Cardiac septum (tissue), 1 donor: ENCODE results near the gene PDZD4. TPM values are rescaled to one million over a fixed set of nuclear protein-coding genes. Genes with fewer than 3 reads are reported as not detected.

ENCODE experiments used
- DNase-seq: peaks from one replicate; pipeline ENCODE4 v3.0.0-alpha.2; 2020; ENCODE audit warnings: low spot score
- intact Hi-C: fragments of 100-400 bp; cut with DNase I; formaldehyde crosslinking; loops from one replicate; pipeline ENCODE4 v1.14.0; 2022
- total RNA-seq: library from RNA; stranded (reverse); fragmentation: NEBNext Ultra II Directional; extraction: Animal tissue kit (Norgen Biotek cat#: 25700); gene quantifications from one replicate; pipeline ENCODE4 v1.2.1, GENCODE V29; 2021
- donor health status: DM: no; HTN: no; CAD: no.

The PDZD4 gene
- total RNA-seq, 1 donor from 2014 or later = 4.1 TPM

DNA sequence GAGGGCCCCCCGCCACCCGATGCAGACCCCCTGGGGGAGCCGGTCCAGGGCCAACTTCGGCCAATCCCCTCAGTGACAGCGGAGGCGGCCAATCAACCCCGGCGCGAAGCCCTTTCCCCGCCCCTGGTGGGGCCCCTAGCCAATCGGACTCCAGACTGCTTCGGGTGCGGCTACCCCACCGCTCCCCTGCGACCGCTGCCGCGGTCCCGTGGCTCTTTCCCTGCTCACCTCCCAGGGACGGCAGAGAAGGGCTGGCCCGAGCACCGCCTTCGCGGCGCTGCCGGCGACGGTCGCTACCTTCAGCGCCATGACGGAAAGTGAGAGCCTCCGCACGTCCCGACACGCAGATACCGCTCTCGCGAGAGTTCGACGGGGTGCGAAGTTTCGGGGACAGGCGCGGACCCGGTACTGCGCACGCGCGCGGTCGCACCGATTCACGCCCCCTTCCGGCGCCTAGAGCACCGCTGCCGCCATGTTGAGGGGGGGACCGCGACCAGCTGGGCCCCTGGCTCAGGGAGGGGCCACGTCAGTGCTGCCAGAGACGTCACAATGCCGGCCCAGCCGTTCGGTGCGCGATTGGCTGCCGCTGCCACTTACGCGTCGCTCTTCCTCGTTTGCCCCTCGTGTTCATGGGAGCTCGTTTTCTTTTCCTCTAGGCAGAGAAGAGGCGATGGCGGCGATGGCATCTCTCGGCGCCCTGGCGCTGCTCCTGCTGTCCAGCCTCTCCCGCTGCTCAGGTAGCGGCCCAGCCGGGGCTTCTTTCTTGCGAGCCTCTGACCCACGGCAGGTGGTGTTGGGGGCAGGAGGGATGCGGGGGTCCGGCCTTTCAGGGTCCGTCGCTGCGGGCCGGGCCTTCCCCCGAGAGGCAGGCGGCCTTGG is 36.1 kb downstream of the PDZD4 start, which contains the start of the genes IDH3G and SSR4:
Gene IDH3G (minus strand): TSS at position 358 of the 879 bp plus-strand sequence. CDS start 49 bp downstream, at position 309.
Gene SSR4 (plus strand): TSS at position 651 of the 879 bp plus-strand sequence. CDS start 20 bp downstream, at position 671.
- intact Hi-C loops = loop anchor here (1.0 kb wide), 1 partner anchor 134 kb away; no protein-coding TSS in a partner anchor
- peak; percentile 96 for DNase-seq

DNA sequence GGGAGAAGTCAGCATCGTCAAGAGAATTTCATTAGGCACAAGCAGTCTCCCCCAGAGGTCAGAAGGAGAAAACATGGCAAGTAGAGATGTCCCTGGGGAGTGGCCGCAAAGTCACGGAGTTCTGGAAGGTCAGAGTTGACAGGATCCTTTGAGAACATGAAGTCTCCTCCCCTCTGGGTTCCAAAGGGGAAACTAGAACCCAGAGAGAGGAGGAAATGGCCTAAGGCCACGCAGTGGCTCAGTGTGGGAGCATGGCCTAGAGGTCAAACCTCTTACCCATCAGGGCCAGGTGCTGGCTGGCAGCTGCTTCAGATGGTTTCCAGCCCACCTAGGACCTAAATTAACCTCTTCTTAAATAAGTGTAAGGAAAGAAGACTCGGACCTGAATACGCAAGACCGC is 37.1 kb downstream of the PDZD4 start:
- no peak for DNase-seq
- intact Hi-C loops = no loop called here

- no peak for DNase-seq
- intact Hi-C loops = no loop called here
These were observed 38.0 kb downstream of the PDZD4 start for GRCh38 chrX:153792368-153792767.

DNA sequence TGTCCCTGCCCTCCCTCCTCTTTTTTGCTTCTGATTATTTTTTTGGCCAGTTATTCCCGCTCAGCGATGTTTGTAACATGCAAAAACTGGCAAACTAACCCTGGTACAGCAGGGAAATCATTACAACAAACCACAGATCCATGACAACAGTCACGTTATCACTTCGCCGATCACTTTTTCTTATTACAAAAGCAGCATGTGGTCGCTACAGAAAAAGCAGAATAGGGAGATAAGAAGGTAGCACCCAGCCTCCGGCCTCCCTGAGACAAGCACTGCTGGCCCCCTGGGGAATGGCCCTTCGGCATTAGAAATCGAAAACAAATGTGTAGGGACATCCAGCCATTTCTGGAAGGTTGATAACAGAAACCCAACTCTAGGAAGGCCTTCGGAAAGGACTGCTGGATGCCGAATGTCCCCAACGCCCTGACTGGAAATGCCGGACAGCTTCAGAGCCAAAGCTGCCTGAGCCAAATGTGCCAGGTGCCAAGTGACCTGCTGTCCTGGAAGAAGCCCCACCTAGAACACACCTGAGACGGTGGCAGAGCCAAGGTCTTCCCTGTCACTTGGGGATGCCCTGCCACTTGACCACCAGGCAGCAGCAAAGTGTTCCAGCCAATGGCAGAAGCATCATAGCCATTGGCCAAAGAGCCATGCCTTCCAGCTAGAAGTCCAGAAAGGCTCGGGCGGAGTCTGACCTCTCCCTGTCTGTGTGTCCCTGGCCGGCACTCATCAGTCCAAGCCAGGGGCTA is 39.1 kb downstream of the PDZD4 start:
- intact Hi-C loops = no loop called here
- DNase-seq = no peak

- intact Hi-C loops = no loop called here
These were observed 40.7 kb downstream of the PDZD4 start for GRCh38 chrX:153789654-153790053.

DNA sequence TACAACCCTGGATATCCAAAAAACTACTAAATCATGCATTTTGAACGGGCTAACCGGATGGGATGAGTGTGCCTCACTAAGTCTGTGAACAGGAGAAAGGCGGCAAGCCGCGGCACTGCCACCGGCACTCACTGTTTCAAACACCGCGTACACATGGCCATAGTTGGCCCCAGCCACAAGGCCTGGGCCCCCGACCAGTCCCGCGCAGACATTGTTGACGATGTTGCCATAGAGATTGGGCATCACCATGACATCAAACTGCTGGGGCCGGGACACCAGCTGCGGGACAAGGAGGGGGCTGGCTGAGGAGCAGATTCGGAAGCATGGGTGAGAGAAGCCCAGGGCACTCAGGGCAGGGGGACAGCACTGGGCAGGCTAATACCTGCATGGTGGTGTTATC is 43.7 kb downstream of the PDZD4 start:
- intact Hi-C loops = no loop called here

More at GRCh38 chrX:153789654-153790053, 40.7 kb downstream of the PDZD4 start:
- no peak for DNase-seq

GRCh38 chrX:153784325-153784967 is 45.9 kb downstream of the PDZD4 start:
- intact Hi-C loops = no loop called here
- DNase-seq = no peak

More for the DNA sequence above, 43.7 kb downstream of the PDZD4 start:
- no peak for DNase-seq

DNA sequence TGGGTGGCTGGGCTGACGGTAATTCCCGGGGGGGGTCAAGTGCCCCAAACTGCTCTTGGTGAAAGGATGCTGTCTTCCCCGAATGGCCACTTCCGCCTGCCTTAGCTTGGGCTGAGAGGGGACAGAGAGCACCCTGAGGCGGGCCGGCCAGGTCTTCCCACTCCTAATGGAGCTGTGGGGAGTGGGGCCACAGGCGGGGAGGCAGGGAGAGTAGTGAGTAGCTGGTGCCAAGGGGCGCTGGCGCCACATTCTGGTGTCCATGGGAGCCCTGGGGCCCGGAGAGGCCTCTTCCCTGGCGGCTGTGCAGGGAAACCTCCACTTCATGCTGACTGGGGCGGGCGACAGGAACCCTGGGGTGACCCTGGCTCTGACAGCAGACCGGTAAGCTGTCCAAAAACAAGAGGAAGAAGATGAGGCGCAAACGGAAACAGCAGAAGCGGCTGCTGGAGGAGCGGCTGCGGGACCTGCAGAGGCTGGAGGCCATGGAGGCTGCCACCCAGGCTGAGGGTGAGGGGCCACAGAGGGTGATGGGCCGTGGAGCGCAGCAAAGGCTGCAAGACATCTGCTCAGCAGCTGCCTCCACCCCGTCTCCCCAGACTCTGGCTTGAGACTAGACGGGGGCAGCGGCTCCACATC is 46.8 kb downstream of the PDZD4 start:
- no peak for DNase-seq
- intact Hi-C loops = no loop called here

GRCh38 chrX:153782871-153783270 is 47.5 kb downstream of the PDZD4 start:
- DNase-seq = no peak
- intact Hi-C loops = no loop called here

GRCh38 chrX:153782313-153782712 is 48.0 kb downstream of the PDZD4 start:
- intact Hi-C loops = no loop called here
- DNase-seq = no peak

DNA sequence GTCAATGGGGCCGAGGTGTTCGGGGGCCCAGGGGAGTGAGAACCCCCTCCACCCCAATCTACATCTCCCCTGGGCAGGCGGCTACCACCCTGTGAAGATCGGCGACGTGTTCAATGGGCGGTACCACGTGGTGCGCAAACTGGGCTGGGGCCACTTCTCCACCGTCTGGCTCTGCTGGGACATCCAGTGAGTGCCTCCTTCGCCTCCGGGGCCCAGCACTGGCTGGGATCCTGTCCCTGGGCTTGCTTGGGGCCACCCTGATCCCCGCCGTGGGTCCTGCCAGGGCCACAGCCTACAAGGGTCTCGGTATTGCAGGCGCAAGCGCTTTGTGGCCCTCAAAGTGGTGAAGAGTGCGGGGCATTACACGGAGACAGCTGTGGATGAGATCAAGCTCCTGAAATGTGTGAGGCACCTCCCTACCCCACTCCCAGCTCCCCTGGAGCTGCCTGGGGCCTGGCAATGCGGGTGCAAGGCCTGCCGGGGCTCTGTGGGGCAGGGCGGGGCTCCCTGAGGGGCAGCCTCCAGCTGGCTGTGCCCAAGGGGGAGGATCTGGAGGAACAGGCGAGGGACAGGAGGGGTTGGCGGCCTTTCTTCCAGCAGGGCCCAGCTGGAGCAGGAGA is 48.8 kb downstream of the PDZD4 start:
- no peak for DNase-seq
- intact Hi-C loops = no loop called here

DNA sequence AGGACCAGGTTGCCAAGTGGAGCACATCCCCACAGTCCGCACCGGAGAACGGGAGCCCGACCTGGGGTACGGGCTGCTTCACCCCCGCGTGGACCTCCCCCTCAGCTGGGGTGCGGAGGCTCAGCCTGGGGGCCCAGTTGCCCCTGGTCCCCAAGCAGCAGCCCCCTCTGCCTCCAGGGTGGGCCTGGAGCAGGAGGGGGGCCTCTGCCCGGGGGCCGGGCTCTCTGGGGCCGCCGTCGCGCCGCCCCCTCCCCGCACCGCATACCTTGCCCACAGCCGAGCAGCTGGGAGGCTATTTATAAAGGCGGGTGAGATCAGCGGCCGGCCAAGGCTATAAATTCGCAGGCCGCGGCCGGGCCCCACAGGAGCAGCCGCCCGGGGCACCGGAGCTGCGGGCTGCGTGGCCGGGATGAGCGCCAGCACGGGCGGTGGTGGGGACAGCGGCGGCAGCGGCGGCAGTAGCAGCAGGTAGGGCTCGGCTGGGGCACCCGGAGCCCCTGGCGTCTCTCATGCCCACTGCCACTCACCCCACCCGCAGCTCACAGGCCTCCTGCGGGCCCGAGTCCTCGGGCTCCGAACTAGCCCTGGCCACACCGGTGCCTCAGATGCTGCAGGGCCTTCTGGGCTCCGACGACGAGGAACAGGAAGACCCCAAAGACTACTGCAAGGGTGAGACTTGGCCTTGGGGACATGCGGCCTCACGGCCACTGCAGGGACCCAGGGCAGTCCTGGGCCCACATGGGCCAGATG is 49.5 kb downstream of the PDZD4 start, which contains the start of gene SRPK3:
Gene SRPK3 (plus strand): TSS at position 364 of the 750 bp plus-strand sequence. CDS start 46 bp downstream, at position 410.
- intact Hi-C loops = no loop called here
- DNase-seq = no peak

- intact Hi-C loops = no loop called here
These were observed 50.3 kb downstream of the PDZD4 start for GRCh38 chrX:153779891-153780677.

DNA sequence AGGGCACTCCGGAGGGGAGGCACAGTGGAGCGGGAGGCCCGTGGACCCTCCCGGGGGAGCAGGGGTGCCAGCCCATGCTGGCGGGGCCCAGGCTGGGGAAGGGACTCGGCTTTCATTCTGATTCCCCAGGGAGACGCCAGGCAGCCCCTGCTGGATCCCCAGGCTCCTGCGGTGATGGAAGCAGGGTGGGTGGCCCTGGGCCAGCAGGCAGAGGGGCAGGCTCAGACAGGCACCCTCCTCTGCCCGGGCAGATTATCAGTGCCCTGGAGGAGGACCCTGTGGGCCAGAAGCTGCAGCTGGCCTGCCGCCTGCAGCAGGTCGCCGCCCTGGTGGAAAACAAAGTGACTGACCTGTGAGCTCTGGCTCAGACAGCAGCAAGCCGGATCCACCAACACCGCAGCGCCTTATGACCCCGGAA is 51.7 kb downstream of the PDZD4 start:
- intact Hi-C loops = no loop called here
- DNase-seq = no peak

More at GRCh38 chrX:153779891-153780677, 50.3 kb downstream of the PDZD4 start:
- DNase-seq = no peak

DNA sequence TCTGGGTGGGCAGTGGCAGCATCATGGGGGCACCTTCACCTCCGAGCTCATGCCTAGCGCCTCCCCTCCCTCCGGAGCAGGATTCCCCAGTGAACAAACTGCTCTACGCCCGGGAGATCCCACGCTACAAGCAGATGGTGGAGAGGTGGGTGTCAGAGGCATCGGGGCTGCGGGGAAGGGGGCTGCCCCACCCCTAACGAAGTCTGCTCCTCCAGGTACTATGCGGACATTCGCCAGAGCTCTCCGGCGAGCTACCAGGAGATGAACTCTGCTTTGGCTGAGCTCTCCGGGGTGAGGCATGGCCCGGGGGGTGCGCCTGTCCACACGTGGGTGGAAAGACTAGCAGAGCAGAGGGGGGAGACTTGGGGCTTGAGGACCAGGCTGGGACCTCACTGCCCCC is 52.2 kb downstream of the PDZD4 start:
- intact Hi-C loops = no loop called here

DNA sequence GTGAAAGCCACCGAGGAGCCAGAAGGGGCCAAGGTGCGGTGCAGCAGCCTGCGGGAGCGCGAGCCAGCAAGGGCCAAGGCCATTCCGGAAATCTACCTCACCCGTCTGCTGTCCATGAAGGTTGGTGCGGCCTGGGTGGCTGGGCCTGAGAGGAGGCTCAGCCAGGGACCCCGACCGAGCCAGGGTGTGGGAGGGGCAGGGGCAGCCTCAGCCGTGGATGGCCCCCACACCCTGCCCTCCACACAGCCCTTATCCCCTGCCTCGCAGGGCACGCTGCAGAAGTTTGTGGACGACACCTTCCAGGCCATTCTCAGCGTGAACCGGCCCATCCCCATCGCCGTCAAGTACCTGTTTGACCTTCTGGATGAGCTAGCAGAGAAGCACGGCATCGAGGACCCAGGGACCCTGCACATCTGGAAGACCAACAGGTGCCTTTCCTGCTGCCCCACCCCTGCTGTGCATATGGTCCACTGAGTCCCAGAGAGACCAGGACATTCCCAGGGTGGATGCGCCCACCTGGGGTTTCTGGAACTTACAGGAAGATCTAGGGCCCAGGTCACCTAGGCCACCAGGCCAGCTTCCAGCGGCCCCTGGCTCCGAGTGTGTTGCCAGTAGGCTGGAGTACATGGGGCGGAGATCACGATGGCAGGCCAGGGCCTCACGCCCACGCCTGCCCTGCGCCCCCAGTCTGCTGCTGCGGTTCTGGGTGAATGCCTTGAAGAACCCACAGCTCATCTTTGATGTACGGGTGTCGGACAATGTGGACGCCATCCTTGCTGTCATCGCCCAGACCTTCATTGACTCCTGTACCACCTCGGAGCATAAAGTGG is 52.9 kb downstream of the PDZD4 start:
- no peak for DNase-seq
- intact Hi-C loops = no loop called here

More for the DNA sequence above, 52.2 kb downstream of the PDZD4 start:
- DNase-seq = no peak
